NCI-H345 treated with DMSO at 0.1 percent for 48 hours (cell line): ENCODE measurements around the gene NECTIN2.
"Not testable (repeated sequence)": the region's sequence is repeated elsewhere in the genome, so short reads cannot be mapped to it uniquely, and the experiment has no call there.

ENCODE experiments used
- DNase-seq: peaks from one replicate; lab custom pipeline; 2025; ENCODE audit not compliant: unreplicated experiment; lab: John Stamatoyannopoulos, UW

The NECTIN2 gene

DNA sequence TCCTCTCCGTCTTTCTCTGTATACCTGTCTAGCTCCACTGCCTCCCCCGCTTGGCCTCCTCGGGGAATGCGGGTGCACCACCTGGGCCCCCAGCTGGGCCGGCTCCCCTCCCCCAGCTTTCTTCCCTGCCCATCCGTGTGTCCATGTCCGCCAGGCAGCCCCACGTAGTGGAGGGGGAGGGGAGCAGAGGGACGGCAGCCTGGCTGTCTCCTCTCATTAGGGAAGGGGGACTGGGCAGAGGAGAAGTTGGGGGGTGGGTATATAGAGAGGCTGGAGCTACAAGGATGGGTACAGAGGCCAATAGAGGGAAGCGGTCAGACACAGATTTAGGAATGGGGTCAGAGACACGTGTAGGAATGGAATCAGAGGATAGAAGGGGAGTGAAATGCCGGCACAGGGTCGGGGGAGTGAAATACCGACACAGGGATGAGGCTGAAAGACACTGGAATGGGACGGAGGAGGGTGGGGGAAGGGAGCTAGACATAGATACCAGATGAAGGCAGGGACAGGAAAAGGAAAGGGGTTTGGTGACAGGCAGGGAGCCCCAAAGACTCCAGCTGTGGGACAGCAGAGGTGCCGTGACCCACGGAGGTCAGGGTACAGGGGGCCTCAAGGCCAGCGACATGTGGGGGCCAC is 2.8 kb downstream of the NECTIN2 start:
- no peak for DNase-seq

DNA sequence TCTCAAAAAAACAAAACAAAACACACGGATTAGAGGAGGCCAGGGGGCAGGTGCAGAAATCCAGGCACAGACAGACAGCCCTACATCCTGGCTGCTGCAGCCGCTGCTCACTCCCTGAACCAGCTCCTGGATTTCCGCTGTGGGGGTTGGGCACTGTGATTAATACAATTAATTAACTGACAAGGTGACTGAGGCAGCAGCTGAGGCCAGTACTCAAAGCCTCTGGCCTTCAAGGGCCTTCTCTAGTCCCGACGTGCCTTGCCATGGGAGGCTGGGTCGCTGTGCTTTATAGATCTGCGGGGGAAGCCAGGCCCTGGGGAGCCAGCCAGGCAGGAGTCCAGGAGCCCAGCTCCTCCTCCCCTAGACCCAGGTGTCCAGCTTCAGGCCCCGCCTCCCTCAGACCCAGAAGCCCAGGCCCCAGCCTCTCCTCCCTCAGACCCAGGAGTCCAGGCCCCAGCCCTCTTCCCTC is 4.6 kb downstream of the NECTIN2 start:
- DNase-seq, result no peak

DNA sequence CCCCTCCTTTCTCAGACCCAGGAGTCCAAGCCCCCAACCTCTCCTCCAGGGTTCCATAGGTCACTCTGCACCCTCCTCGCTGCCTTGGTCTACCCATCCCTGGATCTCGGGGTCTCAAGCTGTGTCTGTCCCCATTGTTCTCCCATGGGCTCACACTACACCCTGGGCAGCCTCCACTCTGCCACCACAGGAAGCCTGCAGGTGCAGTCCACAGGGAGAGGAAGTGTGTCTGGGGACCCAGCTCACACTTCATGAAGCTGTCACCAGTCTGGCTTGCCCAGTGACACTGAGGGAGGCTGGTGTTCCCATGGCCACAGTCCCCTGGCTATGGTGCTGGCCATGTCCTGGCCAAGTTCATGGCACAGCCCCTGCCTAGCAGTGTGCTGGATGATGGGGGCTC is 5.3 kb downstream of the NECTIN2 start:
- DNase-seq, result no peak

DNA sequence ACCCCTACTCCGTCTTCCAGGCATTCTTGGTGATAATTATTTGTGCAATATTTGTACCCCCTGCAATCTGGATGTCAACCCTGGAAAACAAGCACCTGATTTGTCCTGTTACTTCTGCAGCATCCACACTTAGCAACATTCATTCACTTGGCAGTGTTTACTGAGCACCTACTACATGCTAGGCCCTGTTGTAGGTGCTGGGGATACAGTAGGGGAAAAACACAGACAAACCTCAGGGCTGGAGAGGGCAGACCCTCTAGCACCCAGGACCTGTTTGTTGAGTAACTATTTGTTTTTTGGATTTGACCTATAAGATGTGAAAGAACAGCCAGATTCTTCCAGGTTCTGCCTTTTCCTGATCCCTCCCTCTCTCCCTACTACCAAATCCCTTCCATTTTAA is 9.5 kb downstream of the NECTIN2 start:
- DNase-seq, result no peak

DNA sequence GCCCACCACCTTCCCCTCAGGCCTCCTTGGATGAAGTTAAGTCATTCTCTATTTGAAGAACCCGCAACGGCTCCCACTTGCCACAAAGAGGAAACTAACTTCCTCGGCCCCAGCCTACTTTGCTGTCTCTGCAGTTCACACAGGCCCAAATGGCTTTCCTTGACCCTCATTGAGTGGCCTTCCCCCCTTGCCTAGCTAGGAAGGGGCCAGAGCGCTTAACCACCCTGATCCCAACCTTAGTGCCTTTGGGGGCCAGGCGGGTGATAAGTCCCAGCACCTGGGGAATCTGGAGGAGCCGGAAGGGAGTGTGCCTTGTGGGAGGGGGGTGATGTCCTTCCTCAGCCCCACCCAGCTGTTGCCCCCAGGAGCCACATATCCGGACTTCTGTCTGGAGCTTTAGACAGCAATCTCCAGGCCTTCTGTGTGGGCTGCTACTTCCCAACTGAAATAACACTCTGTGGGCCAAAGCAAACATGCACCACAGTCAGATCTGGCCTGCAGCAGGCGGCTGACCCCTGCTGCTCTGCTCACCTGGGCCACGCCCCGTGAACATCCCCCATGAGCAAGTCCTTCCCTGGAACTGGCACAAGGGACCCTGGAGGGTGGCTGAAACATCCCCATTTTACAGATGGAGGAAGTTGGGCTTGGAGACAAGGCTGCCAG is 10.5 kb downstream of the NECTIN2 start:
- no peak for DNase-seq

DNA sequence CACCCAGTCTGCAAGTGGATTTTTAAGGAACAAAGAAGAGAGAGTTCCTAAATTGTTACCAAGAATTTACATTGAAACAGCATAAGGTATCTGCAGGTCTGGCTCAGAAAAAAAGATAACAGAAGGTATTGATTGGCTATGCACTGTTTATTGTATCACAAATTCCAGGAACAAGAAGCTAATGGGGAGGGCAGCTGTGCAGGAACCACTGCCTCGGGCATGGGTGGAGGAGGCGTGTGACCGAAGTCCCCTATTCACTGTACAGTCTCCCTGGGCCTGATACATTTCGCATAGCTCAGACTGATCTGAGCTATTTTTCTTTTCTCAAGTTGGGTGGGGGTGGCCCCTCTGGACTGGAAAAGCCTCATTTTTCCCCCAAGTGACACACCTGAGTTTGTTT is 11.7 kb downstream of the NECTIN2 start:
- no peak for DNase-seq

DNA sequence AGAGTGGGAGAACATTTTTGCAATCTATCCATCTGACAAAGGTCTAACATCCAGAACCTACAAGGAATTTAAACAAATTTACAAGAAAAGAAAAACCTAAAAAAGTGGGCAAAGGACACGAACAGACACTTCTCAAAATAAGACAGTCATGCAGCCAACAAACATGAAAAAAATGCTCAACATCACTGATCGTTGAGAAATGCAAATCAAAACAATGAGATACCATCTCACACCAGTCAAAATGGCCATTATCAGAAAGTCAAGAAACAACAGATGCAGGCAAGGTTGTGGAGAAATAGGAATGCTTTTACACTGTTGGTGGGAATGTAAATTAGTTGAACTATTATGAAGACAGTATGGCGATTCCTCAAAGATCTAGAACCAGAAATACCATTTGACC is 15.5 kb downstream of the NECTIN2 start:
- DNase-seq, result not testable (repeated sequence)

DNA sequence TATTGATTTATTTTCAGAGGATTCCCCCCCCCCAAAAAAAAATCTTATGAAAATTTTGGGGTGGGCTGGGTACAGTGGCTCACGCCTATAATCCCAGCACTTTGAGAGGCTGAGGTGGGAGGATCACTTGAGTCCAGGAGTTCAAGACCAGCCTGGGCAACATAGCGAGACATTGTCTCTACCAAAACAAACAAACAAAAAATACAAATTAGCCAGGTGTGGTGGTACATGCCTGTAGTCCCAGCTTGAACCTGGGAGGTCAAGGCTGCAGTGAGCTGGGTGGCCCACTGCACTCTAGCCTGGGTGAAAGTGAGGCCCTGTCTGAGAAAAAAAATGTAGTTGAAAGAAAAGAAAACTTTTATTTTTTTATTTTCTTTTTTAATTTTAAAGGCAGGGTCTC is 17.9 kb downstream of the NECTIN2 start:
- DNase-seq, result no peak

DNA sequence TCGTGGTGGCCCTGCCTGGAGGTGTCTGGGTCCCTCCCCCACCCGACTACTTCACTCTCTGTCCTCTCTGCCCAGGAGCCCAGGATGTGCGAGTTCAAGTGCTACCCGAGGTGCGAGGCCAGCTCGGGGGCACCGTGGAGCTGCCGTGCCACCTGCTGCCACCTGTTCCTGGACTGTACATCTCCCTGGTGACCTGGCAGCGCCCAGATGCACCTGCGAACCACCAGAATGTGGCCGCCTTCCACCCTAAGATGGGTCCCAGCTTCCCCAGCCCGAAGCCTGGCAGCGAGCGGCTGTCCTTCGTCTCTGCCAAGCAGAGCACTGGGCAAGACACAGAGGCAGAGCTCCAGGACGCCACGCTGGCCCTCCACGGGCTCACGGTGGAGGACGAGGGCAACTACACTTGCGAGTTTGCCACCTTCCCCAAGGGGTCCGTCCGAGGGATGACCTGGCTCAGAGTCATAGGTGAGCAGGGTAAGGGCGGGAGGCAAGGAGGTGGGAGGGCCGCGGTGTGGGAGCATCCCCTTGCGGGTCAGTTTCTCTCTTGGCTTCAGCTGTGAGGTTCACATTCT is 19.2 kb downstream of the NECTIN2 start:
- no peak for DNase-seq

DNA sequence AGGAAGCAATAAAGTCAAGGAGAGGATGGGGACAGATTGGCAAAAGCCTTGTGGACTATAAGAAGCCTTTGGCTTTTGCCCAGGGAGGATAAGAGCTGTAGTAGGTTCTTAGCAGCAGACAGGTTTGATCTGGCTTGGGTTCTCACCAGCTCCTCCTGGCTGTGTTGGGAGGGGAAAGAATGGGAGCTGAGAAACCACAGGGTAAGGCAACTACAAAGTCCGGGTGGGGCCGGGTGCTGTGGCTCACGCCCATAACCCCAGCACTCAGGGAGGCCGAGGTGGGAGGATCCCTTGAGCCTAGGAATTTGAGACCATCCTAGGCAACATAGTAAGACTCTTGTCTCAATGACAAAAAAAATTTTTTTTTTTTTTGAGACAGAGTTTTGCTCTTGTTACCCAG is 20.6 kb downstream of the NECTIN2 start:
- DNase-seq, result no peak

DNA sequence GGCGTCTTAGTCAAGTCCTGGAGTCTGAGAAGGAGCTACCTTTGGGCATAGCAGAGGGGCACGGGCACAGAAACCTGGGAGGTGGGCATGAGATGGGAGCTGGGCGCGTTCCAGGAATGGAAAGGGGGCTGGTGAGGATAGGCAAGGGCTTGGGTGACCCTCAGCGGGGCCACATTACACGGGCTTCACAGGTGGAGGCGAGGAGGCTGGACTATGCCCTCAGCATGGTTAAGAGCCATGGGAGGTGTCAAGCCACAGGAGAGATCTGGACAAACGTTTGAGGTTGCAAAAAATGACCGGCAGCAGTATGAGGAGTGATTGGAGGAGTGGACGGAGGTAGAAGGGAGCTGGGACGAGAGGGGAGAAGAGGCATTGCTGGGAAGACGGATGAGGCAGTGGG is 21.5 kb downstream of the NECTIN2 start:
- DNase-seq, result no peak

DNA sequence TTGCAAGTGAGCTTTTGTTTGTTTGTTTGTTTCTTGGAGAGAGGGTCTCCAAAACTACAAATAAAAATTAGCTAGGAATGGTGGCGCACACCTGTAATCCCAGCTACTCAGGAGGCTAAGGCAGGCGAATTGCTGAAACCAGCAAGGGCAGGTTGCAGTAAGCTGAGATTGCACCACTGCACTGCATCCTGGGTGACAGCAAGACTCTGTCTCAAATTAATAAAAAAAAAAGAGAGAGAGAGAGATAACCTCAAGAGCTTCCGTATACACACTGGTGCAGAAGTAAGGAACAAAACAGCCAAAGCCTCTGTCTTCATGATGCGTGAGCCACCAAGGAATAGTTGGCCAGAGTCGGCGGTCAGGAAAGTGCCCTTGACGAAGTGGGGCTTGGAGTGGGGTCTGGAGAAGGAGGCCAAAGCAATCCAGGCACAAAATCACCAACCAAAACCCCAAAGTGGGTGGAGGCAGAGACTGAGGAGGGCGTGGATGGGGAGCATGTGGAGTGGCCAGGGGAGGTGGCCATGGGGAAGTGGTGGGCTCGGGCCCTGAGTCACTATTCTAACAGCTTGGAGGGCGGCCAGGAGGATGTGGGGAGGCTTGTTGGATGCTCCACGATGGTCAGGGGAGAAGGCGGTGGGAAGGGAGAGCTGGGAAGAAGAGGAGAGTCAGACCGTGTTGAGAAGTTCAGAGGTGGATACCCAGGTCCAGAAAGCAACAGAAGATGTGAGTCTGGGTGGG is 23.8 kb downstream of the NECTIN2 start:
- no peak for DNase-seq

DNA sequence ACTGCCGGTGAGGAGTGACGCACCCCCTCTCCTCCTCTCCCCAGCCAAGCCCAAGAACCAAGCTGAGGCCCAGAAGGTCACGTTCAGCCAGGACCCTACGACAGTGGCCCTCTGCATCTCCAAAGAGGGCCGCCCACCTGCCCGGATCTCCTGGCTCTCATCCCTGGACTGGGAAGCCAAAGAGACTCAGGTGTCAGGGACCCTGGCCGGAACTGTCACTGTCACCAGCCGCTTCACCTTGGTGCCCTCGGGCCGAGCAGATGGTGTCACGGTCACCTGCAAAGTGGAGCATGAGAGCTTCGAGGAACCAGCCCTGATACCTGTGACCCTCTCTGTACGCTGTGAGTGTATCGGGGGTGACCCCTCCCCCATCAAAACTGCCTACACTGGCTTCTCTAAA is 25.7 kb downstream of the NECTIN2 start:
- DNase-seq, result no peak

DNA sequence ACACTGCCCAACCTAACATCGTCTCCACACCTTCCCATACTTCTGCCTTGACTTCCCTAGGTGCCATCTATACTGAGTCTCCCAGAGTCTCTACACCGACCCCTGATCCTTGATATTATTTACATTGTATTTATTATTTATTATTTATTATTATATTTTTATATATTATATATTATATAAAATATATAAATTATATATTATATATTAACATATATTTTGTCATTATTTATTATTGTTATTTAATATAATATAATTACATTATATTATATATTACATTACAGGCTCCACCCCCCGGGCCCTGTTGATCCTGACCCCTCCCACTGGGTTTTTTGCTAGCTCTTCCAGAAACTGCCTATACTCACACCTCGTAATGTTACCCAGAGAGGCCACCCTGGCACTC is 26.6 kb downstream of the NECTIN2 start:
- no peak for DNase-seq

DNA sequence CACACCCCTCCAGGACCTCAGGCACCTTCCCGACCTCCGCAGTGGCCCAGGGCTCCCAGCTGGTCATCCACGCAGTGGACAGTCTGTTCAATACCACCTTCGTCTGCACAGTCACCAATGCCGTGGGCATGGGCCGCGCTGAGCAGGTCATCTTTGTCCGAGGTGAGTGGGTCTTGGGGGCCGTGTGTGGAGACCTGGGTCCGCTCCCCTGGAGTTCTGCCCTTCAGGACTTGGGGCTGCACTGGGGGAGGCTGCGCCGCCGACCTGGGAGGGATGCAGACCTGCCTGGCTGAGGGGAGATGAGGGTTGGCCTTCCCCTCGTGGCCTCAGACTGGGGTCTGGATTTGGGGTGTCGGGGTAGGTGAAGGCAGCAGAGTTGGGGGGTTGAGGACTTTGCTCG is 28.2 kb downstream of the NECTIN2 start:
- no peak for DNase-seq

DNA sequence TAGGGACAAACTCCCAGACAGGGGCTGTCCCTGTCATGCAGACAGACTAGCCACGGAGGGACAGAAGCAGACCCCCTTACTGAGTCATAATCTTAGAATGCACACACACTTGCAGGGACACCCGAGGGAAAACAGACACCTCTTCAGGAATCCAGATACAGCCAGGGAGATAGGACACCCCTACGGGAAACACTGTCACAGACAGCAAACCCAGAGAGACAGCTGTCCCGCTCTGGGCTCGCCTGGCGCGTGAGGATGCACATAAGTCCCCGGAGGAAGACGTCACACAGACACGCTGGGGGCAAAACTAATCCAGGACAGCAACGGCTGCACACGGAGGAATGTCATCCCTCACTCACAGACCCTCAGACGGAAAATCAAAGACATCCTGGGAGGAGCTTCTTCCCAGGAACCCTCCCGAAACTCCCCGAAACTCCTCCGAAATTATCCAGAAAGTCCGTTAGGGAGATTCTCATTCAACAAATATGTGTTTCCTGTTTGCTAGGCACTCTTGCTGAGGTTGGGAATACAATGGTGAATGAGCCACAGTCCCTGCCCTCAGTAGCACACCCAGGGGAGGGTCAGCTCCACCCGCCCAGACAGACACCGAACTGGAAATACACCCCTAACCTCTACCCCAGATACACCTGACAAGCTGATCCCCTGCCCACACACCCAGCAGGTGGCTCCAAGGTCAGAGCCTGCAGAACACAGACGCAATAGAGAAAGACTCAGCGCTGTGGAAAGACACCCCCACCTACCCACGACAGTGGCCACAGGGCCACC is 29.8 kb downstream of the NECTIN2 start:
- no peak for DNase-seq

DNA sequence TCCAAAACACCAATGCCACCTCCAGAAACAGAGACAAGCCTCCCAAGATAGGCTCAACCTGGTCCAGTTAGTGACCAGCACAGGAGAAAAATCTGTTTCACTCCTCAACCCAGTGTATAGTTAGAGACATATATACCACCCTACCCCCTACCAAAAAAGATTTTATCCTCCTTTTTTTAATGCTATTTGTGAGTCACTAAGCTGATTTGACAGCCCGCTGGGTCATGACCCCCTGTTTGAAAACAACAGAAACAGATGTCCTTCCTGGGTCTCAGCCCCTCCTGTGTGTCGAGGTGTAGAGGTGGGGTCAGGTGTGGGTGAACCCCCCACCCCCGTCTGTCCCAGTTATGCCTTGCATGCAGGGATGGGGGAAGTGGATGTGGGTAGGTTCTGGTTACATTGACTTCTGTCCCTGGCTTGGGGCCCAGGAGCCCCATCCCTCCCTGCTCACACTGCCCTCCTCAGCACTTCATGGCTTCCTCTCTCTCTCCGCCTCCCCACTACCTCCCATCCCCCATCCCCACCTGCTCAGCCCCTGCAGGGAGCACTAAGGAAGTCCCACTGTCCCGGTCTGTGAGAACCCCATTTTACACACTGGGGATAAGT is 30.9 kb downstream of the NECTIN2 start:
- DNase-seq, result no peak

DNA sequence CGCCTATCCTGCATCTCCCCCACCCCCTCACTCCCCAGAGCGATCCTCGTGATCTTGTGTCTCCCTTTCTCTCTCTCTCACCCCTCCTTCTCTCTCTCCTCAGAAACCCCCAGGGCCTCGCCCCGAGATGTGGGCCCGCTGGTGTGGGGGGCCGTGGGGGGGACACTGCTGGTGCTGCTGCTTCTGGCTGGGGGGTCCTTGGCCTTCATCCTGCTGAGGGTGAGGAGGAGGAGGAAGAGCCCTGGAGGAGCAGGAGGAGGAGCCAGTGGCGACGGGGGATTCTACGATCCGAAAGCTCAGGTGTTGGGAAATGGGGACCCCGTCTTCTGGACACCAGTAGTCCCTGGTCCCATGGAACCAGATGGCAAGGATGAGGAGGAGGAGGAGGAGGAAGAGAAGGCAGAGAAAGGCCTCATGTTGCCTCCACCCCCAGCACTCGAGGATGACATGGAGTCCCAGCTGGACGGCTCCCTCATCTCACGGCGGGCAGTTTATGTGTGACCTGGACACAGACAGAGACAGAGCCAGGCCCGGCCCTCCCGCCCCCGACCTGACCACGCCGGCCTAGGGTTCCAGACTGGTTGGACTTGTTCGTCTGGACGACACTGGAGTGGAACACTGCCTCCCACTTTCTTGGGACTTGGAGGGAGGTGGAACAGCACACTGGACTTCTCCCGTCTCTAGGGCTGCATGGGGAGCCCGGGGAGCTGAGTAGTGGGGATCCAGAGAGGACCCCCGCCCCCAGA is 32.2 kb downstream of the NECTIN2 start:
- no peak for DNase-seq

DNA sequence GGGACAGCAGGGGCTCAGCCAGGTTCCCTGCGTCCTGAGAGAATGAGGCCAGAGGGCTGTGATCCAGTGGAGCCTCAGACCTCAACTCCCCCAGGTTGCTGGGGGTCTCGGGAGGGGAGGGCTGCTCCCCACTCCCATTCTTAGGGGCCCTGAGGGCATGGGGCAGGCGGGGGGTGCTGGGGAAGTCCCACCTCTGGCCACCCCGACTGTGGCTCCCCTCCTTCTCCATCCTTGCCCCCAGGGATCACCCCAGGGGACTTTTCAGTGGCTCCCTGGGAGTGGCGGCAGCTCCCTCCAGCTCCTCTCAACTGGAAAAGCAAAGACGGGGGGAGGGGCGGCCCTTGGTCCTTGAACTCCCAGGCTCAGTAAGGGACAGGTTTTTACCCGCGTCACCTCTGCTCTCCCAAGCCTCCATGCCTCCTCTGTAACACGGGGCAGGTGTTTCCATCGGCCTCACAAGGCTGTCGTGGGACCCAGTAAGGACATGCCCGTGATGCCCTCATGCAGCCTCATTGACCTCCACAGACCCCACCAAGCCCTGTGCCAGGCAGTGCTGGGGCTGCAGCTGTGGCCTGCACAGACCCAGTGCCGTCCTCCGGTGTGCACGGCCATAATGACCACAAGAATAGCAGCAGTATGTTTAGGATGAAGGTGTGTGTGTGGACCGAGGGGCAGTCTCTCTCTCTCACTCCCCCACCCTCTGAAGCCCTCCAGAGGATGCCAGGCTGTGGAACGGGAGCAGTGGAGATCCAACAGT is 33.4 kb downstream of the NECTIN2 start:
- DNase-seq, result no peak
